RWPE2 (cell line): ENCODE measurements around the gene MLF2.

Experiments
- ATAC-seq: fragments of 200-7000 bp; cut with Tn5 transposase; 3 replicates; pipeline ENCODE4 v1.9.1; 2021; ENCODE audit warnings: low read depth
- DNase-seq: peaks from one replicate; pipeline ENCODE4 v3.0.0-alpha.2; 2020; ENCODE audit warnings: low spot score
- H3K27ac ChIP-seq: fragments of 450-650 bp; 2 replicates; pipeline ENCODE4 v1.5.1; 2017; ENCODE audit warnings: mild to moderate bottlenecking; ENCODE audit not compliant: poor library complexity, severe bottlenecking
- H3K27me3 ChIP-seq: fragments of 250-450 bp; sonication (Bioruptor Pico); 2 replicates; pipeline ENCODE4 v1.5.1; 2021; ENCODE audit warnings: mild to moderate bottlenecking, moderate library complexity; ENCODE audit not compliant: insufficient read depth, poor library complexity, severe bottlenecking
- H3K36me3 ChIP-seq: fragments of 250-450 bp; sonication (Bioruptor Pico); 2 replicates; pipeline ENCODE4 v1.5.1; 2020; ENCODE audit warnings: low read depth, mild to moderate bottlenecking, moderate library complexity
- H3K4me1 ChIP-seq: fragments of 250-450 bp; sonication (Bioruptor Pico); 2 replicates; pipeline ENCODE4 v1.5.1; 2021; ENCODE audit warnings: mild to moderate bottlenecking, moderate library complexity; ENCODE audit not compliant: insufficient read depth, poor library complexity, severe bottlenecking
- H3K4me3 ChIP-seq: fragments of 250-450 bp; sonication (Bioruptor Pico); 2 replicates; pipeline ENCODE4 v1.5.1; 2021; ENCODE audit warnings: mild to moderate bottlenecking, moderate library complexity; ENCODE audit not compliant: severe bottlenecking
- H3K9me3 ChIP-seq: fragments of 250-450 bp; sonication (Bioruptor Pico); 2 replicates; pipeline ENCODE4 v1.5.1; 2021; ENCODE audit warnings: mild to moderate bottlenecking, moderate library complexity; ENCODE audit not compliant: severe bottlenecking
- CTCF ChIP-seq: fragments of 450-650 bp; IDR thresholded peaks from one replicate; pipeline ENCODE4 v1.5.1; 2017; ENCODE audit warnings: mild to moderate bottlenecking, moderate library complexity; ENCODE audit not compliant: poor library complexity, severe bottlenecking

MLF2 gene

DNA sequence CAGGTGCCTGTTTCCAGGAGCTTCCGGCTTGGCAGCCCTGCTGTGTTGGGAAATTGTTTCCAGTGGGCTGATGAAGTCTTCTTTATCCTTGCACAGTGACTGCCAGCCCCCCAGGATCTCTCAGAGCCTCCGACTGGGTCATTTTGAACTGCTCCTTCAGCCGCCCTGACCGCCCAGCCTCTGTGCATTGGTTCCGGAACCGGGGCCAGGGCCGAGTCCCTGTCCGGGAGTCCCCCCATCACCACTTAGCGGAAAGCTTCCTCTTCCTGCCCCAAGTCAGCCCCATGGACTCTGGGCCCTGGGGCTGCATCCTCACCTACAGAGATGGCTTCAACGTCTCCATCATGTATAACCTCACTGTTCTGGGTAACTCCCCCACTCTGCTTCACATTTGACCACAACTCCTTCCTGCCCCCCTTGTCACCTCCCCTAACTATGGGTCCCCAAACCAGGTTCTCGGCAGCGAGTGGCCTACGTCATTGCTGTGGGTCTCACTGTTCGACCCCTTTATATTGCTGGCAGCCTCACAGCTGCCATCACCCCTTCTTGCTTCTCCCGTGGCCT, 21.6 kb upstream of the MLF2 start:
- H3K36me3 ChIP-seq: peaks cover 5% of the 10 kb centered on the region; the same call in 1 of the 2 replicates
- TF ChIP-seq CTCF: no peak
- H3K27ac ChIP-seq: no peak overlapping the region
- H3K27me3 ChIP-seq: no peaks in the 10 kb centered on the region
- DNase-seq (no peak), ATAC-seq (no peak)
- peaks cover 3% of the 10 kb centered on the region for H3K4me1 ChIP-seq
- no peak overlapping the region for H3K4me3 ChIP-seq
- no peaks in the 10 kb centered on the region for H3K9me3 ChIP-seq

DNA sequence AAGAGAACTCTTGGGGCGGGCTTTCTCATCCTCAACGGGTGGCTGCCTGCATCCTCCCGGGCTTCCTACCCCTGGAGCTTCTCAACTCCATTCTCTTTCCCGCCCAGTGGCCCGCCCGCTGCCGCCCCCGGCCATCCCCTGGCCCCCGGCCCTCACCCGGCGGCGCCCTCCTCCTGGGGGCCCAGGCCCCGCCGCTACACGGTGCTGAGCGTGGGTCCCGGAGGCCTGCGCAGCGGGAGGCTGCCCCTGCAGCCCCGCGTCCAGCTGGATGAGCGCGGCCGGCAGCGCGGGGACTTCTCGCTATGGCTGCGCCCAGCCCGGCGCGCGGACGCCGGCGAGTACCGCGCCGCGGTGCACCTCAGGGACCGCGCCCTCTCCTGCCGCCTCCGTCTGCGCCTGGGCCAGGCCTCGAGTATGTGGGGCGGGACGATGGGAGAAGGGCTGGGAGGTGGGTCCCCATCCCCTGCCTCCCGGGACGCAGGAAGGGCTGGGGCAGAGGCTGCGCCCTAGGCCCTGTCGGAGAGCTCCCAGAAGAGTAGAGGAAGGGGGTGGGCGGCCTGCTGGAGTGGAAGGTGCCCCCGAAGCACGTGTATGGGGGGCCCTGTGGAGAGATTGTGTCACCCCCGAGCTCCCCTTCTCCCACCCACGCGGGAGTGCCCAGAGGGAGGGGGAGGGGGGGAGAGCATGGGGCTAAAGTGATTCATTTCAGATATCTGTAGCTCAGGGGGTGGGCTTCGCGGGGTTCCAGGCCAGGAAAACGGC, 20.8 kb upstream of the MLF2 start:
- DNase-seq (no peak), ATAC-seq (no peak)
- H3K4me1 ChIP-seq: peaks cover 4% of the 10 kb centered on the region
- peaks cover 9% of the 10 kb centered on the region; the same call in 1 of the 2 replicates for H3K36me3 ChIP-seq
- H3K9me3 ChIP-seq: no peaks in the 10 kb centered on the region
- TF ChIP-seq CTCF: no peak
- H3K27ac ChIP-seq: no peak overlapping the region
- H3K27me3 ChIP-seq: no peaks in the 10 kb centered on the region
- no peak overlapping the region for H3K4me3 ChIP-seq

DNA sequence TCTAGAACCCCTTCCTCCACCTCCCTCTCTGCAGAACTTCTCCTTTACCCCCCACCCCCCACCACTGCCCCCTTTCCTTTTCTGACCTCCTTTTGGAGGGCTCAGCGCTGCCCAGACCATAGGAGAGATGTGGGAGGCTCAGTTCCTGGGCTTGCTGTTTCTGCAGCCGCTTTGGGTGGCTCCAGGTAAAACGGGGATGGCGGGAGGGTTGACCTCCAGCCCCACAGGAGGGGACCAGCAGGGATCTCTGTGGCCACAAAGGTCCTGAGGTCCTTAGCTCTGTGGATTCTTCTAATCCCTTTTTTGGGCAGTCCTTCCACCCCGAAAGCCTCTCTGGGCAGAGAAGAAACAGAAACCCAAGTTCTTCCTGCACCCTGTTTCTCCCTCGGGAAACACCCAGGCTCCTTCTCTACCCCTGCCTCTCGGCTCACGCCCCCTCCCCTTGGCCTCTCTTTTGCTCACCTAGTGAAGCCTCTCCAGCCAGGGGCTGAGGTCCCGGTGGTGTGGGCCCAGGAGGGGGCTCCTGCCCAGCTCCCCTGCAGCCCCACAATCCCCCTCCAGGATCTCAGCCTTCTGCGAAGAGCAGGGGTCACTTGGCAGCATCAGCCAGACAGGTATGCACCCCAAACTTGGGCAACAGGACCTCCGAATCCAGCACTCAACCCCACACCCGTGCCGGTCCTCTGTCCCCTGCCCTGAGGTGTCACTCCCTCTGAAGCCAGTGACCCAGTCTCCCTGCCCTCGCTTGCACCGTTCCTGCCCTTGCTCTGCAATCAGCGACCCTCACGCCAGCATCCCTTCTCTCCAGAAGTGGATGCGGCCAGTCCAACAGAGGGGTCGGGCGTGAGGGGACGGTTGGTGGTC, 20.0 kb upstream of the MLF2 start:
- H3K4me3 ChIP-seq: no peak overlapping the region

DNA sequence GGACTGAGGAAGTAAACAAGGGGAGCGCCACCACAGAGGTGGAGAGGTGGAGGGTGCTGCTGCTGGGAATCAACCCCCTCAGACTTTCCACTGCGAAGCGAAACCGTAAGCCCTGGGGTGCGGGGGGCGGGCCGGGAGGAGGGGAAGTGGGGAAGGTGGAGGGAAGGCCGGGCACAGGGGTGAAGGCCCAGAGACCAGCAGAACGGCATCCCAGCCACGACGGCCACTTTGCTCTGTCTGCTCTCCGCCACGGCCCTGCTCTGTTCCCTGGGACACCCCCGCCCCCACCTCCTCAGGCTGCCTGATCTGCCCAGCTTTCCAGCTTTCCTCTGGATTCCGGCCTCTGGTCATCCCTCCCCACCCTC, 19.4 kb upstream of the MLF2 start, which contains the start of gene LAG3:
LAG3 (plus strand) TSS at position 190 of the 365 bp plus-strand sequence. CDS start 333 bp downstream, outside the sequence.
- Histone ChIP-seq H3K27ac (no peak within 1 kb of the TSS), H3K27me3 (no peaks in the 10 kb centered on the region), H3K9me3 (no peaks in the 10 kb centered on the region), H3K4me1 (peaks cover 5% of the 10 kb centered on the region), H3K4me3 (no peak within 1 kb of the TSS), H3K36me3 (peaks cover 9% of the 10 kb centered on the region; the same call in 1 of the 2 replicates)
- no peak for TF ChIP-seq CTCF
- ATAC-seq (no peak), DNase-seq (no peak)

More for the DNA sequence above, 20.0 kb upstream of the MLF2 start:
- Histone ChIP-seq H3K36me3 (peaks cover 9% of the 10 kb centered on the region; the same call in 1 of the 2 replicates), H3K27ac (no peak overlapping the region), H3K27me3 (no peaks in the 10 kb centered on the region), H3K4me1 (peaks cover 5% of the 10 kb centered on the region), H3K9me3 (no peaks in the 10 kb centered on the region)
- no peak for DNase-seq
- no peak for ATAC-seq
- TF ChIP-seq CTCF: no peak
